ENCODE measurements around the gene RAB7A.
"Not testable (repeated sequence)": the region's sequence is repeated elsewhere in the genome, so short reads cannot be mapped to it uniquely, and the experiment has no call there.

The RAB7A gene

DNA sequence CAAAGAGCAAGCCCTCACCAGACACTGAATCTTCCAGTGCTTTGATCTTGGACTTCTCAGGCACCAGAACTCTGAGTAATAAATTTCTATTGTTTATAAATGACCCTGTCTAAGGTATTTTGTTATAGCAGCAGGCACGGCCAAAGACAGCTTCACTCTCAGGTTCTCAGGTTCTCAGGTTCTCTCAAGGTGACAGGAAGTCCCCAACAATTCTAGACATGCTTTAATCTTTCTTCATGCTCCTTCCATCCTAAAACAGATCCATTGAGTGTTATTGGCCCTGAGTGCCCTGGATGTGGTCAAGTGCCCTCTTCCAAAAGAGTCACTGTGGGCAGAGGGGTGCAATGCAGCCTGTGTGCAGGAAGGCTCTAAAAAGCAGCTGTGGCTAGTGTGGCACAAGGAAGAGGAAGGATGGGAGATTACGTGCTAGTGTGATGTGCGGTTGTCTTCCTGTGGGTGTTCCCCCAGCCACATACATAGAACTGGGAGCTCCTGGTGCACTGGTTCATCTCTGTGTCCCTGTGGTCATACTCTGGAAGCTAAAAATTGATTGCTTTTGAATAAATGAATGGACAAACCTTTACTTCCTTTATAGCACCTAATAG lies 11.0 kb upstream of the RAB7A start:
- H3K4me3 ChIP-seq (ENCODE audit: low read length), result no peak overlapping the region
- no peak overlapping the region for H3K9ac ChIP-seq (ENCODE audit: low read depth, low read length)
- no peaks in the 10 kb centered on the region for H3K36me3 ChIP-seq (ENCODE audit: insufficient read depth, low read length)
- H3K9me3 ChIP-seq (replicated peaks; ENCODE audit: low read length), result no peaks in the 10 kb centered on the region
- no peaks in the 10 kb centered on the region for H3K4me1 ChIP-seq (ENCODE audit: control insufficient read depth, insufficient read depth, low read length)
- H3K4me2 ChIP-seq (ENCODE audit: low read length), result no peak overlapping the region
- H3K27me3 ChIP-seq (ENCODE audit: control insufficient read depth, insufficient read depth, low read length), result peaks cover 16% of the 10 kb centered on the region

DNA sequence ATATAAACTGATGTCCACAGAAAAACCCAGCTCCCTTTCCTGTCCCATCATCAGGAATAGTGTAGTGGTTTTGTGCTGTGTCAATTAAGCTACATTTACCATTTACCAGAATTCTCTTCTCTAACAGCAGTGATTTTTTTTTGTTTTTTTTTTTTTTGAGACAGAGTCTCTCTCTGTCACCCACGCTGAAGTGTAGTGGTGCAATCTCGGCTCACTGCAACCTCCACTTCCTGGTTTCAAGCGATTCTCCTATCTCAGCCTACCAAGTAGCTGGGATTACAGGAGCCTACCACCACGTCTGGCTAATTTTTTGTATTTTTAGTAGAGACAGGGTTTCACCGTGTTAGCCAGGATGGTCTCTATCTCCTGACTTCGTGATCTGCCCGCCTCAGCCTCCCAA lies 7.1 kb upstream of the RAB7A start:
- H3K9ac ChIP-seq (ENCODE audit: low read depth, low read length); H3K9me3 ChIP-seq (replicated peaks; ENCODE audit: low read length); H3K36me3 ChIP-seq (ENCODE audit: insufficient read depth, low read length); H3K4me2 ChIP-seq (ENCODE audit: low read length); H3K4me3 ChIP-seq (ENCODE audit: low read length); H3K4me1 ChIP-seq (ENCODE audit: control insufficient read depth, insufficient read depth, low read length): not testable (repeated sequence)
- H3K27me3 ChIP-seq (ENCODE audit: control insufficient read depth, insufficient read depth, low read length), result peaks cover 21% of the 10 kb centered on the region

DNA sequence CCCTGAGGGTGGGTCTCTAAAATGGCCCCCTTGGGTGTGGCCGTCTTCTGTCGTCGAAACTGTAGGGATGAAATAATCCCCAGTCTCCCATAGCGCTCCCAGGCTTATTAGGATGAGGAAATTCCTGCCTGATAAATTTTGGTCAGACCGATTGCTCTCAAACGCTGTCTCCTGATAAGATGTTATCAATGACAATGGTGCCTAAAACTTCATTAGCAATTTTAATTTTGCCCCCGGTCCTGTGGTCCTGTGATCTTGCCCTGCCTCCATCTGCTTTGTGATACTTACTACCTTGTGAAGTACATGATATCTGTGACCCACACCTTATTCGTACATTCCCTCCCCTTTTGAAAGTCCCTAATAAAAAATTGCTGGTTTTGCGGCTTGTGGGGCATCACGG lies 5.1 kb upstream of the RAB7A start:
- H3K4me1 ChIP-seq (ENCODE audit: control insufficient read depth, insufficient read depth, low read length), result no peaks in the 10 kb centered on the region
- no peak overlapping the region for H3K4me2 ChIP-seq (ENCODE audit: low read length)
- no peak overlapping the region for H3K9ac ChIP-seq (ENCODE audit: low read depth, low read length)
- H3K27me3 ChIP-seq (ENCODE audit: control insufficient read depth, insufficient read depth, low read length), result peaks cover 21% of the 10 kb centered on the region
- no peaks in the 10 kb centered on the region for H3K36me3 ChIP-seq (ENCODE audit: insufficient read depth, low read length)
- H3K9me3 ChIP-seq (replicated peaks; ENCODE audit: low read length), result no peaks in the 10 kb centered on the region
- H3K4me3 ChIP-seq (ENCODE audit: low read length), result no peak overlapping the region

DNA sequence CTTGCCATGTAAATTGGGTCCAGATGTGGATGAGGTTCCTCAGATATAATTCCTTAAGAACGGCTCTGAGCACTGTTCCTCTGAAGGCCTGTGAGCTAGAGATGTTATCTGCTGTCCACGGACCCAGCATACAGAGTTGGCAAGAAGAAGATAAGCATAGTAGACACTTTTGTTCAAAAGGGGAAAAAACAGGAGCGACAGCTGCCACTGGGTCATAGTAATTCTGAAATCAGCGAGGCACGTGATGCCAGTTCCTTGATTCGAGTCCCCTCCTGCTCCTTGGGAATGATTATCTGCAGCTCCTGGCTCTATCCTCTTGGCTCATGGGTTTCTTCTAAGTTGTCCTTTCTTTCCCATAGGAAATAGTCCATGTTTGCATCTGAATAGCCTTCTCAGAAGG lies 2.5 kb upstream of the RAB7A start:
- Histone ChIP-seq H3K9ac (ENCODE audit: low read depth, low read length) (no peak overlapping the region), H3K4me2 (ENCODE audit: low read length) (no peak overlapping the region), H3K4me1 (ENCODE audit: control insufficient read depth, insufficient read depth, low read length) (peaks cover 6% of the 10 kb centered on the region), H3K36me3 (ENCODE audit: insufficient read depth, low read length) (no peaks in the 10 kb centered on the region), H3K9me3 (replicated peaks; ENCODE audit: low read length) (no peaks in the 10 kb centered on the region), H3K4me3 (ENCODE audit: low read length) (no peak overlapping the region), H3K27me3 (ENCODE audit: control insufficient read depth, insufficient read depth, low read length) (peaks cover 21% of the 10 kb centered on the region)

DNA sequence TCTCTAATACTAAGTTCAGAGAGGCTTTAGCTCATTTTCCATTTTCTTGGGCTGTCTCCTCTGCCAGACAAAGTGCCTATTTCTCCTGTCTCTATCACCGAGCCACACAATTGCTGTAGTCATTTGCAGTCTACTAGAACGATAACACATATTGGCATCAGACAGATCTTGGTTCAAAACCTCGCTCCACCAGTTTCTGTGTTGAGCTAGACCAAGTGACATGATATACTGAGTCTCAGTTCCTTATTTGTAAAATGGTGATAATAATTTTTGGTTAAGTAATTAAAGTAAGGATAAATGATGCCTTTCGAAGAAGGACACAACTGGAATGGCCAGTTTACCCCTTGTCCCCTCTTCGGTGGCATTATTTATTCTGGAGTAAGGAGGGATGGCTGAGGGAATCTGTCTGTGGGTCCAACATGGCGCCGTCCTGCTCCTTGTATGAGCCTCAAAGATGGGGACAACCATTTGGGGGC lies 398 bp upstream of the RAB7A start:
- Histone ChIP-seq H3K27me3 (ENCODE audit: control insufficient read depth, insufficient read depth, low read length) (peaks cover 13% of the 10 kb centered on the region), H3K4me2 (ENCODE audit: low read length) (peak overlapping the region; percentile 52), H3K4me3 (ENCODE audit: low read length) (peak overlapping the region; percentile 25), H3K9me3 (replicated peaks; ENCODE audit: low read length) (no peaks in the 10 kb centered on the region), H3K9ac (ENCODE audit: low read depth, low read length) (no peak overlapping the region), H3K4me1 (ENCODE audit: control insufficient read depth, insufficient read depth, low read length) (peaks cover 20% of the 10 kb centered on the region), H3K36me3 (ENCODE audit: insufficient read depth, low read length) (no peaks in the 10 kb centered on the region)

DNA sequence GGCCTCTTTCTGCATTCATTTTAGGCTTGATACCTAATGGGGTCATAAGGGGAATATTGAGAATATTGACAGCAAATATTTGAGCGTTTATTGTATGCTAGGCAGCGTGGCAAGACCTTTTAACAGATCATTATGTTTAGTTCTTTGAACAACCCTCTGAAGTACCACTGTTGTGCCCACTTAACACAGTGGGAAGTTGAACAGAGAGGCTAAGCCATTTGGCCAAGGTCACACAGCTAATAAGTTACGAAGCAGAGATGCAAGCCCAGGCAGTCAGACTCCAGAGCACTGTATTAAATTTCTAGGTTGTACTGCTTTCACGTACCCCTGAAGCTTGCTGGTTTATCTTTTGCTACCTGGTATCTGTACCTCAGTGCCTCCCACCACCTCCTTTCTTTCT lies 1.1 kb downstream of the RAB7A start:
- H3K27me3 ChIP-seq (ENCODE audit: control insufficient read depth, insufficient read depth, low read length), result peaks cover under 1% of the 10 kb centered on the region
- H3K4me2 ChIP-seq (ENCODE audit: low read length), result peak overlapping the region; percentile 89
- peaks cover 24% of the 10 kb centered on the region for H3K4me1 ChIP-seq (ENCODE audit: control insufficient read depth, insufficient read depth, low read length)
- peak overlapping the region; percentile 99 for H3K9ac ChIP-seq (ENCODE audit: low read depth, low read length)
- peak overlapping the region; percentile 94 for H3K4me3 ChIP-seq (ENCODE audit: low read length)
- no peaks in the 10 kb centered on the region for H3K36me3 ChIP-seq (ENCODE audit: insufficient read depth, low read length)
- no peaks in the 10 kb centered on the region for H3K9me3 ChIP-seq (replicated peaks; ENCODE audit: low read length)

DNA sequence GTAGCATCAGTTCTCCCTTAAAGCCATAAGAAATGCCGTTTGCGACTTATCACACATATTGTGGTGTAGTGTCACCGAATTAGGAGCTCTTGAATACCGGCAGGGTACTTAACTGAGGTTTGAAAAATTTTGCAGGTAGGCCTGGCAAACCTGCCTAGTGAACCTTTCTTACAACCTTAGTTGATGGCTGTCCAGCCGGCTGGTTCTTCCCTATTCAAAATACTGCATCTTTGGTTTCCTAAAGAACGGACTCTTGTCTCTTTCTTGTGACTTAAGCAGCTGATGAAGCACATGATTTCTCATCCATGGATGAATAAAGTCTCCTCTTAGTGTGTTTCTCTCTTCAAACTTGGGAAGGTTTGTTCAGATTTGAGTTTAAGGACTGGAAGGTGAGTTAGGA lies 1.5 kb downstream of the RAB7A start:
- Histone ChIP-seq H3K4me1 (ENCODE audit: control insufficient read depth, insufficient read depth, low read length) (peaks cover 24% of the 10 kb centered on the region), H3K27me3 (ENCODE audit: control insufficient read depth, insufficient read depth, low read length) (no peaks in the 10 kb centered on the region), H3K4me3 (ENCODE audit: low read length) (peak overlapping the region; percentile 94), H3K9ac (ENCODE audit: low read depth, low read length) (peak overlapping the region; percentile 99), H3K9me3 (replicated peaks; ENCODE audit: low read length) (no peaks in the 10 kb centered on the region), H3K4me2 (ENCODE audit: low read length) (peak overlapping the region; percentile 89), H3K36me3 (ENCODE audit: insufficient read depth, low read length) (no peaks in the 10 kb centered on the region)

DNA sequence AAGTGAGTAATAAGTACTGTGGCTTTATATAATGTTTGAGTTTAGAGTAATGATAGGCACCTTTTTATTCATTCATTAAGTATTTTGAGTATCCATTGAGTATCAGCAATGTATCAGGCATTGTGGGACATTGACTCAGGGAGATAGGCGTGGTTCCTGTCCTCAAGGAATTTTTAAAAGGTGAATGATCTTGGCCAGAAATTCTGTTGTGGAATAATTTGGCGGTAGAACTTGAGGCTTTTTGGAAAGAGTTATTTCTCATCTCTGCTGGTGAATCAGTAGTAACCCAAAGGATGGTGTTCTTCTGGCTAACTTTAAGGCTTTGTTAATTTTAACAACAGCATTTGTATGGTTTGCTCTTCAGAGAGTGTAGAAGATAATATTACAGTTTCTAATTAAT lies 2.0 kb downstream of the RAB7A start:
- Histone ChIP-seq H3K9me3 (replicated peaks; ENCODE audit: low read length) (no peaks in the 10 kb centered on the region), H3K4me3 (ENCODE audit: low read length) (peak overlapping the region; percentile 94), H3K27me3 (ENCODE audit: control insufficient read depth, insufficient read depth, low read length) (no peaks in the 10 kb centered on the region), H3K4me2 (ENCODE audit: low read length) (peak overlapping the region; percentile 89), H3K36me3 (ENCODE audit: insufficient read depth, low read length) (no peaks in the 10 kb centered on the region), H3K4me1 (ENCODE audit: control insufficient read depth, insufficient read depth, low read length) (peaks cover 24% of the 10 kb centered on the region), H3K9ac (ENCODE audit: low read depth, low read length) (peak overlapping the region; percentile 99)

DNA sequence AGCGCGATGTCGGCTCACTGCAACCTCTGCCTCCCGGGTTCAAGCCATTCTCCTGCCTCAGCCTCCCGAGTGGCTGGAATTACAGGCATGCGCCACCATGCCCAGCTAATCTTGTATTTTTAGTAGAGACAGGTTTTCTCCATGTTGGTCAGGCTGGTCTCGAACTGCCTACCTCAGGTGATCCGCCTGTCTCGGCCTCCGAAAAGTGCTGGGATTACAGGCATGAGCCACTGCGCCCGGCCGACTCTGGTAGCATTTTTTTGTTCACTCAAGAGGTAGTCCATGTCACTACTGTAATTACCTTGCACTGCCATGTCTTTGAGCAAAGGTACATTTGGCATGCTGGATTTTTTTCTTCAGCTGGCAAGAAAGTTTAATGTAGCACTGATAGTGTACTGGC lies 2.5 kb downstream of the RAB7A start:
- H3K36me3 ChIP-seq (ENCODE audit: insufficient read depth, low read length); H3K27me3 ChIP-seq (ENCODE audit: control insufficient read depth, insufficient read depth, low read length); H3K9me3 ChIP-seq (replicated peaks; ENCODE audit: low read length); H3K9ac ChIP-seq (ENCODE audit: low read depth, low read length): not testable (repeated sequence)
- Histone ChIP-seq H3K4me2 (ENCODE audit: low read length) (peak overlapping the region; percentile 89), H3K4me3 (ENCODE audit: low read length) (peak overlapping the region; percentile 94), H3K4me1 (ENCODE audit: control insufficient read depth, insufficient read depth, low read length) (peaks cover 24% of the 10 kb centered on the region)

DNA sequence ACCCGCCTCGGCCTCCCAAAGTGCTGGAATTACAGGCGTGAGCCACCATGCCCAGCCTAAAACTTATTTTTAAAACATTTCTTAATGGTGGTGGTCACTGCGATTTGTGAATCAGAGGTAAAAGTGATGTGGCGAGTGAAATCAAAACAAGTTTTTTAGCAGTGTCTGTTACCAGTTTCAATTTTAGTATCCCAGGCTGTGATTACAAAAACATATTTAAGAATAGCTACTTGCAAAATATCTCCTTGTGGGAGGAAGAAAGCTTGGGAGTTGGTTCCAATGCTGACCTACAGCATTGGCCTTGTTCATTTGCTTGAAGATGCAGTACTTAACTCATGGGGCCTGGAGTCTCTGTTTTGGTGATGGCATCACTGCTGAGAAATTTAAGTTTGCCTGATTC lies 4.5 kb downstream of the RAB7A start:
- no peaks in the 10 kb centered on the region for H3K36me3 ChIP-seq (ENCODE audit: insufficient read depth, low read length)
- peaks cover 27% of the 10 kb centered on the region for H3K4me1 ChIP-seq (ENCODE audit: control insufficient read depth, insufficient read depth, low read length)
- no peak overlapping the region for H3K9ac ChIP-seq (ENCODE audit: low read depth, low read length)
- H3K4me2 ChIP-seq (ENCODE audit: low read length), result no peak overlapping the region
- no peaks in the 10 kb centered on the region for H3K27me3 ChIP-seq (ENCODE audit: control insufficient read depth, insufficient read depth, low read length)
- no peaks in the 10 kb centered on the region for H3K9me3 ChIP-seq (replicated peaks; ENCODE audit: low read length)
- H3K4me3 ChIP-seq (ENCODE audit: low read length), result no peak overlapping the region

DNA sequence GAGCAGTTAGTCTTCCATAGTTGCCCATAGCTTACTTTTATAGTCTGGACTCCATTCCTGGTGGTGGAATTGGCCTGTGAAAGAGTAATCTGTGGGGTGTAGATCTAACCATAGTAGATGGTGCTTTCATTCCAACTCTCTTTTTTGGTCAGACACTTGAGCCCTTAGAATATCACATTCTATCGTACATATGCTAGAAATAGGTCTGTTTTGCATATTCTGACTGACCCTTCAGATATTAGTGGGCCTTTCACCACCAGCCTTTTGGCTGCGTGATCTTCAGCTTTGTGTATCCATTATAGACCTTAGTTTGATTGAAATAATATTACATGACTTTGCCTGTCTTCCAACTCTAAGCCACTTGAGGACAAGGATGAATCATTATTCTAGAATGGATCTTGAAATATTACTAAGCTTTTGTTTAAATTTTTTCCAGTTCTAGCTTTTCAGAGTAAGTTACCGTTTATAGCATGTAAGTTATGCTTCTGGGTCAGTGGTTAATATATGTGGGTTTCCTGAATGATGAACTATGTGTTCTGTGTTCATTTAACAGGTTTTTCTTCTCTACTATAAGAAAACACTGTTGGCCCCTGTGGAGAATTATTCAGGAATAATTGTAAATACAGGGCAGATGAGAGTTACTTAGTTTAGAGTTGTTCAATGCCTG lies 8.7 kb downstream of the RAB7A start:
- Histone ChIP-seq H3K9me3 (replicated peaks; ENCODE audit: low read length) (no peaks in the 10 kb centered on the region), H3K4me3 (ENCODE audit: low read length) (no peak overlapping the region), H3K27me3 (ENCODE audit: control insufficient read depth, insufficient read depth, low read length) (no peaks in the 10 kb centered on the region), H3K9ac (ENCODE audit: low read depth, low read length) (no peak overlapping the region), H3K4me1 (ENCODE audit: control insufficient read depth, insufficient read depth, low read length) (peaks cover 16% of the 10 kb centered on the region), H3K36me3 (ENCODE audit: insufficient read depth, low read length) (peaks cover 3% of the 10 kb centered on the region), H3K4me2 (ENCODE audit: low read length) (no peak overlapping the region)

DNA sequence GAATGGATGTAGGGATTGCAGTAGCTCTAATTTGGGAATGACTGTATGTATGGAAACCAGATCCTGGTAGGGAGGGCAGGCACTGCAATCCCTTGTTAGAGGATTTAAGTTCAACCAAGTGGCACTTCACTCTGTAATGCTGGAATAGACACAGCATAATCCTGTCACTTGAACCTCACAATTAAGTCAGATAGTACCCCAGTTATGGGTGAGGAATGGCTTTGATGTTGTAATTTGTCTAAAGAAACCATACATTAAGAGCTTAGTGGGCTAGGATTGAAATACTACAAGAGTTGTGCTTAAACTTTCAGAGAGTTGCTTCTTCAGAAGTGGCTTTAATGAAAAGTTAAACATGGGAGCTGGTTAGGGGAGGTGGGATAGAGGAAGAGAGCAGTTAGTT lies 9.3 kb downstream of the RAB7A start:
- Histone ChIP-seq H3K27me3 (ENCODE audit: control insufficient read depth, insufficient read depth, low read length) (no peaks in the 10 kb centered on the region), H3K9me3 (replicated peaks; ENCODE audit: low read length) (no peaks in the 10 kb centered on the region), H3K4me2 (ENCODE audit: low read length) (no peak overlapping the region), H3K36me3 (ENCODE audit: insufficient read depth, low read length) (peaks cover 3% of the 10 kb centered on the region), H3K4me1 (ENCODE audit: control insufficient read depth, insufficient read depth, low read length) (peaks cover 12% of the 10 kb centered on the region), H3K9ac (ENCODE audit: low read depth, low read length) (no peak overlapping the region), H3K4me3 (ENCODE audit: low read length) (no peak overlapping the region)
